Measurements from ENCODE around the gene SPPL2B. TPM values are rescaled to one million over a fixed set of nuclear protein-coding genes. Genes with fewer than 3 reads are reported as not detected.

SPPL2B gene
- total RNA-seq, 1 experiment from 2014 or later: 73.7 TPM

DNA sequence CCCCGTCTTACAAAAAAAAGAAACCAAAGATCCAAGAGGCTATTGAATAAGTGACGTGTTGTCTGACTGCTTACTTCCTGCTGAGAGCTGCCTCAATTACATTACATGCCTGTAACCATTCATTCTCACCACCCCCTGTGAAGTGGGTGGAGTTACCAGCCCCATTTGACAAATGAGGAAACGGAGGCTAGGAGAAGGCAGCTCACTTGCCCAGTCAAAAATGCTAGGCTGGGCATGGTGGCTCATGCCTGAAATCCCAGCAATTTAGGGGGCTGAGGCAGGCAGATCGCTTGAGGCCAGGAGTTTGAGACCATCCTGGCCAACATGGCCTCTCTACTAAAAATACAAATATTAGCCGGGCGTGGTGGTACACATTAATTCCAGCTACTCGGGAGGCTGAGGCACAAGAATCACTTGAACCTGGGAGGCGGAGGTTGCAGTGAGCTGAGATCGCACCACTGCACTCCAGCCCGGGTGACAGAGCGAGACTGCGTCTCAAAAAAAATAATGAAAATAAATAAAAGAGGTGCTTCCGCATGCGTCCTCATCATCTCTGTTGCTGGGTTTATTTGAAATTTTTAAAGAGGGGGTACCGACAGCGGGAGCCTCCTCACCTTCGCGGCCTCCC, 597 bp upstream of the SPPL2B start:
- TF ChIP-seq, protein P1, sequence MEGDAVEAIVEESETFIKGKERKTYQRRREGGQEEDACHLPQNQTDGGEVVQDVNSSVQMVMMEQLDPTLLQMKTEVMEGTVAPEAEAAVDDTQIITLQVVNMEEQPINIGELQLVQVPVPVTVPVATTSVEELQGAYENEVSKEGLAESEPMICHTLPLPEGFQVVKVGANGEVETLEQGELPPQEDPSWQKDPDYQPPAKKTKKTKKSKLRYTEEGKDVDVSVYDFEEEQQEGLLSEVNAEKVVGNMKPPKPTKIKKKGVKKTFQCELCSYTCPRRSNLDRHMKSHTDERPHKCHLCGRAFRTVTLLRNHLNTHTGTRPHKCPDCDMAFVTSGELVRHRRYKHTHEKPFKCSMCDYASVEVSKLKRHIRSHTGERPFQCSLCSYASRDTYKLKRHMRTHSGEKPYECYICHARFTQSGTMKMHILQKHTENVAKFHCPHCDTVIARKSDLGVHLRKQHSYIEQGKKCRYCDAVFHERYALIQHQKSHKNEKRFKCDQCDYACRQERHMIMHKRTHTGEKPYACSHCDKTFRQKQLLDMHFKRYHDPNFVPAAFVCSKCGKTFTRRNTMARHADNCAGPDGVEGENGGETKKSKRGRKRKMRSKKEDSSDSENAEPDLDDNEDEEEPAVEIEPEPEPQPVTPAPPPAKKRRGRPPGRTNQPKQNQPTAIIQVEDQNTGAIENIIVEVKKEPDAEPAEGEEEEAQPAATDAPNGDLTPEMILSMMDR (conservative IDR thresholded peaks at IDR 0.05): no peak
- Mint-ChIP-seq H3K27me3 (ENCODE audit: low read depth) (peaks cover 1% of the 10 kb centered on the region; the same call in 1 of the 2 replicates), H3K36me3 (ENCODE audit: insufficient read depth in 1 of 3, low read depth in 3 of 3) (peaks cover 6 to 36% (median 35%) of the 10 kb centered on the region in 3 experiments), H3K4me3 (peak overlapping the region; percentile 98 to 99), H3K27ac (peak overlapping the region; percentile 95 to 99 (median 98)), H3K4me1 (peaks cover 36 to 47% of the 10 kb centered on the region in 2 experiments), H3K9me3 (no peaks in the 10 kb centered on the region)
- H3K4me2 ChIP-seq (ENCODE audit: insufficient read depth, insufficient read length, low read length): peak overlapping the region; percentile 90
- H2BK20ac ChIP-seq (ENCODE audit: low read depth, low read length, poor library complexity, severe bottlenecking): no peak overlapping the region
- H3K14ac ChIP-seq (ENCODE audit: insufficient read depth, low read length): no peak overlapping the region
- H3K27me3 ChIP-seq (ENCODE audit: insufficient read depth, low read length): no peaks in the 10 kb centered on the region
- H3K79me2 ChIP-seq (ENCODE audit: insufficient read depth, low read length): peaks cover 5% of the 10 kb centered on the region; the same call in 1 of the 2 replicates
- H2BK120ac ChIP-seq (ENCODE audit: low read depth, low read length, poor library complexity, severe bottlenecking): no peak overlapping the region
- H4K8ac ChIP-seq (replicated peaks; ENCODE audit: insufficient read length, low read depth, low read length): no peak overlapping the region
- no peak overlapping the region for H2AK5ac ChIP-seq (ENCODE audit: insufficient read length, low read length)
- H3K27ac ChIP-seq (ENCODE audit: insufficient read length, low read depth, low read length): no peak overlapping the region
- peak overlapping the region; percentile 88 for H3K18ac ChIP-seq (ENCODE audit: insufficient read length, low read depth, low read length)
- H3T11ph ChIP-seq (ENCODE audit: low read length): no peak overlapping the region
- no peaks in the 10 kb centered on the region for H3K9me3 ChIP-seq (ENCODE audit: control insufficient read depth, low read depth, low read length)
- no peaks in the 10 kb centered on the region for H3K79me1 ChIP-seq (ENCODE audit: insufficient read depth, low read depth, low read length, poor library complexity, severe bottlenecking)
- H2AFZ ChIP-seq (ENCODE audit: low read length): no peak overlapping the region
- H2BK5ac ChIP-seq (ENCODE audit: insufficient read length, low read length): no peak overlapping the region
- no peak overlapping the region for H2BK12ac ChIP-seq (ENCODE audit: insufficient read length, low read depth, low read length)
- H3K9ac ChIP-seq (ENCODE audit: extremely low read depth, insufficient read length, low read length): peak overlapping the region; percentile 85
- no peak overlapping the region for H3K56ac ChIP-seq (ENCODE audit: insufficient read length, low read depth, low read length)
- DNase-seq: peak; percentile 81
- H3K23ac ChIP-seq (ENCODE audit: insufficient read length, low read depth, low read length): no peak overlapping the region
- no peak overlapping the region for H2BK15ac ChIP-seq (ENCODE audit: low read depth, low read length)
- WGBS (ENCODE audit: extremely low coverage, insufficient read length, low lambda C conversion rate): no CpG with 5 or more reads among the region's 18 CpGs
- H4K91ac ChIP-seq (ENCODE audit: insufficient read length, low read depth, low read length): no peak overlapping the region
- H4K5ac ChIP-seq (ENCODE audit: insufficient read length, low read depth, low read length): no peak overlapping the region
- H4K20me1 ChIP-seq (ENCODE audit: control insufficient read depth, insufficient read depth, insufficient read length): peaks cover 5% of the 10 kb centered on the region
- H3K4ac ChIP-seq (ENCODE audit: low read depth, low read length): no peak overlapping the region
- peaks cover 9% of the 10 kb centered on the region for H3K23me2 ChIP-seq (ENCODE audit: insufficient read length, low read depth, low read length, poor library complexity, severe bottlenecking)
- peaks cover 5% of the 10 kb centered on the region; the same call in 1 of the 2 replicates for H3K4me1 ChIP-seq (ENCODE audit: insufficient read depth, low read length)

All from H9 (cell line).